Measurements from ENCODE around the gene CDK5R2.

DNA sequence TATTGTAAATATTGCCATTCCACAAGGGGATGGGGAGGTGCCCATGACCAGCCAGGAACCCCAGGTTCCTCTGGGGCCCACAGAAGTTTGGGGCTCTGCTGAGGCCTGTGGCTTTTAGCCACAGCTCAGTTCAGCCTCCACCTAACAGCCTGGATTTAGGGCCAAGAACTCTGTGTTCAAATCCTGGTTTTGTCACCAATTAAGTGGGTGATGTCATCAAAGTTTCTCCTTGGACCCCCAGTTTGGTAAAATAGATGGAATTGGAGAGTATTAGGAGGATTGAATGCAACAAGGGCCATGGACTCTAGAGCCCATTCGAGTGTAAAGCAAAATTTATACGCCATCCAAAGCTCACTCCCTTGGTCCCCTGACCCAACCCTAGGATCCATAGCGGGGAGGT, 28.7 kb downstream of the CDK5R2 start:
- TF ChIP-seq NPAS2 (CRISPR knock-in tag; IDR thresholded peaks at IDR 0.05; ENCODE audit: borderline replicate concordance) (no peak), ZNF569 (CRISPR knock-in tag; IDR thresholded peaks at IDR 0.05; ENCODE audit: borderline replicate concordance) (no peak), ZNF160 (CRISPR knock-in tag; IDR thresholded peaks at IDR 0.05) (no peak), TCF7 (IDR thresholded peaks at IDR 0.05; ENCODE audit: low read depth) (no peak), ATF3 (CRISPR knock-in tag; IDR thresholded peaks at IDR 0.05) (no peak)
- TF ChIP-seq, protein P1, sequence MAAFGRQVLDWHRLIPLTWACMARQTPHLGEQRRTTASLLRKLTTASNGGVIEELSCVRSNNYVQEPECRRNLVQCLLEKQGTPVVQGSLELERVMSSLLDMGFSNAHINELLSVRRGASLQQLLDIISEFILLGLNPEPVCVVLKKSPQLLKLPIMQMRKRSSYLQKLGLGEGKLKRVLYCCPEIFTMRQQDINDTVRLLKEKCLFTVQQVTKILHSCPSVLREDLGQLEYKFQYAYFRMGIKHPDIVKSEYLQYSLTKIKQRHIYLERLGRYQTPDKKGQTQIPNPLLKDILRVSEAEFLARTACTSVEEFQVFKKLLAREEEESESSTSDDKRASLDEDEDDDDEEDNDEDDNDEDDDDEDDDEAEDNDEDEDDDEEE (CRISPR knock-in tag; IDR thresholded peaks at IDR 0.05), result no peak
